AML-193 (cell line): ENCODE data around the gene TEKTIP1.

Experiments
- DNase-seq, 2 experiments: peaks; one replicate each; lab custom pipeline; 2025; lab: John Stamatoyannopoulos, UW

TEKTIP1 gene

DNA sequence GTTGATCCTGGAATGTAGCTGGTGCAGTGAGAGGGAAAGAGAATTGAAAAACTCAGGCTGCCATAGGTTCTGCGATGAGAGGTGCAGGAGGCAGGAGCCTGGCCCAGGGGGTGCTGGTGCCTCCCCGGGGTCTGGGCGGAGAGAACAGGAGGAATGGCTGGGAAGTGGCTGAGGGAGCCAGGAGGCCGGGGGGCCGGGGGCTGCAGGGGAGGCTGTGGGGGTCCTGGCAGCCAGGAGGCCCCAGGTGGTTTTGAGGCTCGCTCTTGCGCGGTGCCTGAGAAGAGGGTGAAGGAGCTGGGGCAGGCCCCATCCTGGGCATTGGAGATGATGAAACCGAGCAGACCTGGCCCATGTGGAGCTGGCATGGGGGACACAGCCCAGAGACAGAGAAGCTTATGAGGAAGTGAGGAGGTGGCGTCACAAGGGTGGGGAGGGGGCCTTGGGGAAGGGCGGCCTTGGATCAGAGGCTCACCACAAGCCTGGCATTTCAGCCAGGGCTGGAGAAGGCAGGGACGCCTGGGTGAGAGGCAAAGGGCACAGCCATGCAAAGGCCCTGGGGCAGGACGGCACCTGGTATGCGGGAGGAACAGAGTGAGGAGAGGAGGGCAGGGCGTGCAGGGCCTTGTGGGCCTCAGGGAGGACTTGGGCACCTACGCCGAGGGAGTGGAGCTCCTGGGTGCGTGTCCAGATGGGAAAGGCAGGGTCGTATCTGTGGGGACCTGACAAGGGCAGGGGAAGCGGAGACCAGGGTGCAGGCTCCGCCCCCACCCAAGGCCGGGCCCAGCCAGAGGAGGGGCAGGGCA lies 1.3 kb upstream of the TEKTIP1 start:
- no peak for DNase-seq

DNA sequence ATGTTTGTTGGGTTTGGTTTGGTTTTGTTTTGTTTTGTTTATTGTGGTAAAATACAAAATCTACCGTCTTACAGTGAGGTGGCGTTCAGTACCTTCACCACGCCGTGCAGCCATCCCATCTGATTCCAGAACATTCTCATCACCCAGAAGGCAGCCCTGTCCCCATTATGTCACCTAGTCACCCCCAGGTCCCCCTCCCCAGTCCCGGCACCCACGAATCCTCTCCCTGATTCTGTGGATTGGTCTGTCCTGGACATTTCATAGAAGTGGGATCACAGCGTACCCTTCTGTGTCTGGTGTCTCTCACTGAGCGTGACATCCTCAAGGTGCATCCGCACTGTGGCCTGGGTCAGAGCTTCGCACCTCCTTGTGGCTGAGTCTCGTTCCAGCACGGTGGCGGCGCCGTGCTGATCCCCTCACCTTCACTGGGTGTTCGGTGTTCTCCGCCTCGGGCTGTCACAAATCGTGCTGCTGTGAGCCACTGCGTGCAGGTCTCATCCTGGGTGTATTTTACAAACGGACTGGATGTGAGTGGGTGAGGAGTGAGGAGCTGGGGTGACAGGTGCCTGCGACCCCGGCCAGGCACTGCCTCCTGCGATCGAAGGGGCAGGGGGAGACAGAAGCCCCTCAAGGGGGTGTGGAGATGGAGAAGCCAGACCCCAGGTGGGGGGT lies 580 bp upstream of the TEKTIP1 start:
- DNase-seq = no peak

DNA sequence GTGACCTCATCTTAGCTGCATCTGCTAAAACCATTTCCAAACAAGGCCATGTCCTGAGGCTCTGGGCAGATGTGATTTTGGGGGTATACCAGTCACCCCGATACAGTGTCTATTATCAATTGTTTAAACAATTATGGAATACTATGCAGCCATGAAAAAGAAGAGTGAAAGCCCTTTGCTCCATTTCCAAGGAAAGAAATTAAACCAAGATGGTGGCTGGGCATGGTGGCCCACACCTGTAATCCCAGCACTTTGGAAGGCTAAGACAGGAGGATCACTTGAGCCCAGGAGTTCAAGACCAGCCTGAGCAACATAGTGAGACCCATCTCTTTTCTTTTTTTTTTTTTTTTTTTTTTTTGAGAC lies 763 bp downstream of the TEKTIP1 start:
- no peak for DNase-seq

DNA sequence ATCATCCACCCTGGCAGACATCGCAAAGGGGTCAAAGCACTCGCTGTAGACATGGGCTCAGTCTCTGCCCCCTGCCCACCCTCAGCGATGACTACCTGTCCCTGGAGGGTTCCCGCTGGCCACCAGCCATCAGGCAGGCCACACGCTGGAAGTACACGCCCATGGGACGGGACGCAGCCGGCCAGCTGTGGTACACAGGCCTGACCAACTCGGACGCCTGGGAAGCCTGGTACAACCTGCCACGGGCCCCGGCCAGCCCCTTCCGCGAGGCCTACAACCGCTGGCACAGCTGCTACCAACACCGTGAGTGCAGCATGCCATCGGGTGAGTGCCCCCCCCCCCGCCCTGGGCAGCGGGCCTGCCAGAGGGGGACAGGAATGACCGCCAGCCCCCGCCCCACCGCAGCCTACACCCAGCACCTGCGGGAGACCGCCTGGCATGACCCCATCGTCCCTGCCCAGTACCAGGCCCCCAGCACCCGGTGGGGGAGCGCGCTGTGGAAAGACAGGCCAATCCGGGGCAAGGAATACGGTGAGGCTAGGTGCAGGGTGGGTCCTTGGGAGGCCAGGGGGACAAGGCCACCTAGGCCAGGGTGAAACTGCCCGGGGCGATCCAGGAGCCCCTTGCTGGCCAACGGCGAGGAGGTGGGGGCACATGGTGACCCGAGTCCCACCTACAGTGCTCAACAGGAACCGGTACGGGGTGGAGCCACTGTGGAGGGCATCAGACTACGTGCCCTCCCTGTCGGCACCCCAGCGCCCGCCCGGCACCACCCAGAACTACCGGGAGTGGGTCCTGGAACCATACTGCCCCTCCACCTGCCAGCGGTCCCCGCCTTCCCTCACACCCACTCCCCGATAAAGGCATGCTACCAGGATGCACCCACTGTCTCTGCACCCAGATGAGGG lies 4.4 kb downstream of the TEKTIP1 start:
- DNase-seq = no peak

DNA sequence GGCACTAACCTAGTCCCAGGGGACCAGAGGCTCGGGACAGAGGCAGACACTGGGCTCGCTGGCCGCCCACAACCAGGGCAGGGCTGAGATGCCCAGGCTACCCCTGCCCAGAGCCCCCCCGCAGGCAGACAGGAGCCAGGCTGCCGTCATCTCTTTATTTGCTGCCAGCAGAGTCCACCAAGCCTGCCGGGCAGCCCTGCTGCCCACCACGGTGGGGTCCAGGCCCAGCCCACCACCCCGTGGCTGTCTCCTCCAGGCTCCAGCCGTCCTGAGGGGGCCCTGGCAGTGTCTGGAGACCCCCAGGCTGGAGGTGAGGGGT lies 5.0 kb downstream of the TEKTIP1 start:
- no peak for DNase-seq

DNA sequence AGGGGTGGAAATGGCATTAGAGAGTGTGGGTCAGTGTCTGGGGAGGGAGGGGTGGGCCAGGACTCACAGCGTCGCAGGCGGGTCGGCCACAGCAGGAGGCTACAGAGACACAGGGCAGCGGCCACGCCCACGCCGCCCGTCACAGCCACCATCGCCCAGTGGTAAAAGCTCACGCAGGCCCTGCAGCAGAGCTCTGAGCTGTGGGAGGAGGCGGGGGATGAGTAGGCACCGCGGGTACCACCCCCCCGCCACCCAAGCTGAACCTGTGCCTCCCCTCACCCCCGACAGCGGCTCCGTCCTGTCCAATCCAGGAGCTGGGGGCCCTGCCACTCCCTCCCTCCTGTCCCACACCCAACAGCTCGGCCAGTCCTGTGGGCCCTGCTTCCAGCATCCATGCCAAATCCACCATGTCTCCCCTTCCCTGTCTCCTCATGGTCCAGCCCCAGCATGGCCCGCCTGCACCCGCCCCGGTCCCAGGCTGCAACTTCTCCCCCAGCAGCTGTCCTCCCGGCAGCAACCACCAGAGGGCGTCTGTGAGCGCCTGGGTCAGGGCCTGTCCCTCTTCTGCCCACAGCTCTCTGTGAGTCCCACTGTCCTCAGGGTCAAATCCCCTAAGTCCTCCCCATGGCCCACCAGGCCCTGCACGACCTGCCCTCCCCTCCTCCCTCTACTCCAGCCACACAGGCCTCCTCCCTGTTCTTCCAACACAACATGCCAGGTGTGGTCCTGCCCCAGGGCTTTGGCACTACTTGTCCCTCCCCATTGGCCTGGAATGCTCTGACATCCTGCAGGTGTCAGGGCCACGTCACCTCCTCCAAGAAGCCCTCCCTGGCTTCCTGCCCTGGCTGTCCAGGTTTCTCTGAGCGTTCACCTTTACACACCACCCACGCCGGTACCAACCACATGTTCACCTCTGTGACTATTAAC lies 6.0 kb downstream of the TEKTIP1 start:
- peak; percentile 10 to 37 for DNase-seq

DNA sequence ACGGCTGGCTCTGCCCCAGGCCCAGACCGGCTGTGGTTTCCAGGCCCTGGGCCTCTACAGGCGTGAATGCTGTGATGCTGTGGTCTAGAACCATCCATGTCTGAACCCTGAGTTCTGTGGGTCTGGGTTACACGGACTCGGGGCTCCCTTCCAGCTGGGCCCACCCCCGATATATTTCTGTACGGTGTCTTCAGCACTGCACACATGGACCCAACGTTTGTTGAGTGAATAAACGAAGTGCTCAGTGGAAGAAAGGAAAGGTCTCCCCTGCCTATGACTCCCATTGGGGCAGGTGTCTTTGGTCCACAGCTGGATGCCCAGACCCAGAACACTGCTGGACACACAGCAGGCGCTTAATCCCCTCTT lies 6.7 kb downstream of the TEKTIP1 start:
- no peak for DNase-seq

DNA sequence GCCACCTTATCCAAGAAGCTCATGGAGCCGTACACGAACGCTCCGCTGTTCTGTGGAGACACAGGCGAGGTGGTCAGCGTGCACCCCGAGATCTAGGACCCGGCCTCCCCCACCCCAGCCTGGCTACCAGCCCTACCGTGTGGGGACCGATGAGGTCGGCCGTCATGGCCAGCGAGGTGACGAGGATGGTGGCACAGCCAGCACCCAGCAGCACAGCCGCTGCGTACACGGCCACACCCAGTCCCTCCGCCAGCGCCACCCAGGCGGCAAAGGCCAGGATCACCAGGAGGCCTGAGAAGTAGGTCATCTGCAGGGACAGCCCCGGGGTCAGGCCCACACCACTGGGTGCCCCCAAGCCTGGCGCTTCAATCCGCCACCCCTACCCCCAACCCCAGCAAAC lies 7.1 kb downstream of the TEKTIP1 start:
- DNase-seq = no peak

DNA sequence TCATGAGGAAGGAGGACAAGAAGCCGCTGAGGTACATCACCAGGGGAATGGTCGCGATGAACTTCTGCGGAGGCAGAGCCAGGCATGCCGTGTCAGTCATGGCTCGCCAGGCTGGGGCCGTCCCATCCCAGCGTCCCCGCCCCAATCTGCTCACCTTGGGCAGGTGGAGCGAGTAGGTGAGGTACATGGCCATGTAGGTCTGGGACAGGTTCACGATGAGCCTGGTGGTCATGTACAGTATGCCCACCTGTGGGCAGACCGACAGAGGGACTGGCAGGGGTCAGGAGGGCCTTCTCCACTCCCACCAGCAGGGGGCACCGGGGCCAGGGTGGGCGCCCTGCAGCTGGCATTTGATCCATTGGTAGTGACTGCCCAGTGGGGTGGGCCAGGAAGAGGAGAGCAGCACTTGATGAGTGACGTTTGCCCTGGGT lies 8.3 kb downstream of the TEKTIP1 start:
- DNase-seq = no peak

DNA sequence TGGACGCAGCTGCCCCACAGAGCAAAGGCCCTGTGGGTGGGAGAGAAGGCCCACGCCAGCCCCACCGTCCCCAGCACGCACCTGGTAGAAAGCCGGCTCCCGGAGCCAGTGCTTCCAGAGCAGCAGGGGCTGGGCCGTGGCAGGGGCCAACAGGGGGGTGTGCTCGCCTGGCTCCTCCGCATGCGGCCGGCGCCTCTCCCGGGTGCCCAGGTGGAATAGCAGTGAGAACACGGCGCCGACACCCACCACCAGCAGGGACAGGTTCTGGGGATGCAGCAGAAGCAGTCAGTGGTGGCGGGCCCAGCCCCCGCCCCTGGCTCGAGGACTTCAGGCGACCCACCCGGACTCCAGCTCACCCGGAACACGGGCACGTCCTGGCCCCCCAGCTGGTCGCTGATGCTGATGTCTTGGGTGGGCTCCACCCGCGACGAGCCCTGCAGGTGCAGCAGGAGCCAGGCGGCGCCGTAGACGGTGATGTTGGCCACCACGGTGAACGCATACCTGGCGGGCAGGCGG lies 8.9 kb downstream of the TEKTIP1 start:
- no peak for DNase-seq

DNA sequence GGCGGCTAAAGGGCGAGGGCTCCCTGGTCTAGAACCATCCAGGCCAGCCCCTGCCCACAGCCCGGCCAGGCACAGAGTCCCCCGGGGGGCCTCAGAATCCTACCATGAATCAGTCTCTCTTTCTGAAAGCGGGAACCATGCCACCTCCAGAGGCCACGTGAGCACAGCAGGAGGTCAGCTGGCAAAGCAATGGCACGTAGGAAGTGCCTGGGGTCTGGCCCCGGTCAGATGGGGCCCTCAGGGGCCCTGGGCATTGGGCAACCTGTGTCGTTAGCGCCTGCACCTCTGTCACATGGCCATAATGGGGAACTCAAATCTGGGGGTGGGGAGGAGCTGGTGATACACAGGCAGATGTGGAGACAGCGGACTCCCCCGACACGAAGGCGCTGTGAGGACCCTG lies 9.6 kb downstream of the TEKTIP1 start:
- no peak for DNase-seq

DNA sequence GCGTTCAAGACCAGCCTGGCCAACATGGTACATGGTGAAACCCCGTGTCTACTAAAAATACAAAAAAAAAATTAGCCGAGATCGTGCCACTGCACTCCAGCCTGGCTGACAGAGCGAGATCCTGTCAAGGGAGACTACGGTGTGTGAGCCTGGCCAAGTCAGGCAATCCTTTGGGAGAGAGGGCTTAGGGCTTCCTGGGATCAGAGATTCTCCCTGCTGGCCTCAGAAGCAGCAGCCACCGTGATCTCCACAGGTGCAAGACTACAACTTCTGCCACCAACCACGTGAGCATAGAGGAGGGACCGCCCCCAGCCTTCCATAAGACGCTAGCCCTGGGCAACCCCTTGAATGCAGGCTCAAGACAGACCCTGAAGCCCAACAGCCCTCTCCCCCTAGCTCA lies 10.8 kb downstream of the TEKTIP1 start:
- no peak for DNase-seq

DNA sequence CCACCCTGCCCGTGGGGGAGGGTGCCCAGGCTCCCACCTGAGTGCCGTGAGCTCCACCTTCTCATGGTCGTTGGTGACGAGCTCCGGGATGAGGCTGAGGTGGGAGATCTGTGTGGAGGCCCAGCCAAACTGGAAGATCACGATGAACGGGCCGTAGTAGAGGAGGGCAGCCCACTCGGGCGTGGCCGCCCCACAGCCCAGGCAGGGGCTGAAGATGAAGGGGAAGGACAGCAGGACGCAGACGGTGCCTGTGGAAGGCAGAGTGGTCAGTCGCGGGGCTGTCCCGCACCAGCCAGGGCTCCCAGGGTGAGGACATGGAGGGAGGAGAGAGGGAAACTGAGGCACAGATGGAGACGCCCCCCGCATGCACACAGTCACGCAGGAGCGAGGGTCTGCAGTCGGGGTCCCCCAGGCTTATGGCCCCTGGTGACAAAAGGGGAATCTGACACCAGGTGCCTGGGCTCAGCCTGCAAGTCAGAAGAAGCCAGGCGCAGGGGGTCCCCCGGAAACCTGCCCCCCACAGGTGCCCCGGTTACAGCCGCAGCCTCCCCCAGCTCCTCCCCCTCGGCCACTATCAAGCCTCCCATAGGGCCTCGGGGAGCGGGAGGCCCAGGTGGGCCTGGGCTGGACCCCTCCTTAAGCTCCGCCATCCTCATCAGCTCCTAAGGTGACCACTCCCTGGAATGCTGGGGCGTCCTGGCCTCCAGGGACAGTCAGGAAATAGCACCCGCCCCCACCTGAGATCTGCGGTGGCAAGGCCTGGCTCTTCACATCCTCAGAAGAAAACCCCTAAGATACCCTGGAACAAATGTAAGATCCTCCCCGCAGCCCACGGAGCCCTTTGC lies 12.2 kb downstream of the TEKTIP1 start:
- DNase-seq = no peak

DNA sequence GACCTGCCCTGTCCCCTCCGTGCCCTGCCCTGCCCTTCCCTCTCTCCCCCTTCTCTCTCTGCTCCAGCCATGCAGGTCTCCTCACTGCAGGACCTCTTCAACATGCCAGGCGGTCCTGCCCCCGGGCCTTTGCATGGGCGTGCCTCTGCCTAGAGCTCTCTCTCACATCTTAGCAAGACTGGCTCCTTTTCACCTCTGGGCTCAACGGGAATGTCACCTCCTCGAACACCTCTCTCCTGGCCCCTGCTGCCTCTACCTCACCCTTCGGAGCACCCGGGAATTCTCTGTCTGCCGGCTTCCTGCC lies 12.8 kb downstream of the TEKTIP1 start:
- DNase-seq = no peak

DNA sequence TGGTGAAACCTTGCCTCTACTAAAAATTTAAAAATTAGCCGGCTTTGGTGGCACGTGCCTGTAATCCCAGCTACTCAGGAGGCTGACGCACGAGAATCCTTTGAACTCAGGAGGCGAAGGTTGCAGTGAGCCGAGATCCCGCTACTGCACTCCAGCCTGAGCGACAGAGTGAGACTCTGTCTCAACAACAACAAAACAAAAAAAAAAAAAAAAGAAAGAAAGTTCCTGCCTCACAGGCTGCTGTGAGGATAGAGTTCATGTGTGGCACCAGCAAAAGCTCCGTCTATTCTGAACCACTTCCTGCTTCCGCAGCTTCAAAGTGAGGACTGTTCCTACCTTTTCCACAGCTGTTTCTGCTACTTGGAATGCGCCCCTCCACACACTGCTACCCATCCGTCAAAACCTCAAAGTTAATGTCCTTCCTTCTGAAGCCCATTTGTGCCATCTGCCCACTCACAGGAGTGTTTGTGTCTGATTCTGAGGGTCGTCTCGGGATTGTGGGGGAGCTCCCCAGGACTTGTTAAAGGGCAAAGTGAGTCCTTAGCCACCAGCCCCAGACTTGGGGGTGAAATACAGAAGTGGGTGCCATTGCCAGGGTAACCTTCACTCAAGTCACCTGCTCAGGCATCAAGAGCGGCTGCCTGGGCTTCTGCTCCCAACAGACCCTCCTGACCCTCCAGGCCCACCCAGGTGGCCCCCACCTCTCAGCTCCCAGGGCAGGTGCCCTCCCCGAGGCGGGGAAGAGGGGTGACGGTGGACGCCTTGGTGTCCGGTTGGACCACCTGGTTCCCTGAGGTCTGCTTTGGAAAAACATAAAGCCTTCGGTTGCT lies 15.5 kb downstream of the TEKTIP1 start:
- peak; percentile 18 for DNase-seq

DNA sequence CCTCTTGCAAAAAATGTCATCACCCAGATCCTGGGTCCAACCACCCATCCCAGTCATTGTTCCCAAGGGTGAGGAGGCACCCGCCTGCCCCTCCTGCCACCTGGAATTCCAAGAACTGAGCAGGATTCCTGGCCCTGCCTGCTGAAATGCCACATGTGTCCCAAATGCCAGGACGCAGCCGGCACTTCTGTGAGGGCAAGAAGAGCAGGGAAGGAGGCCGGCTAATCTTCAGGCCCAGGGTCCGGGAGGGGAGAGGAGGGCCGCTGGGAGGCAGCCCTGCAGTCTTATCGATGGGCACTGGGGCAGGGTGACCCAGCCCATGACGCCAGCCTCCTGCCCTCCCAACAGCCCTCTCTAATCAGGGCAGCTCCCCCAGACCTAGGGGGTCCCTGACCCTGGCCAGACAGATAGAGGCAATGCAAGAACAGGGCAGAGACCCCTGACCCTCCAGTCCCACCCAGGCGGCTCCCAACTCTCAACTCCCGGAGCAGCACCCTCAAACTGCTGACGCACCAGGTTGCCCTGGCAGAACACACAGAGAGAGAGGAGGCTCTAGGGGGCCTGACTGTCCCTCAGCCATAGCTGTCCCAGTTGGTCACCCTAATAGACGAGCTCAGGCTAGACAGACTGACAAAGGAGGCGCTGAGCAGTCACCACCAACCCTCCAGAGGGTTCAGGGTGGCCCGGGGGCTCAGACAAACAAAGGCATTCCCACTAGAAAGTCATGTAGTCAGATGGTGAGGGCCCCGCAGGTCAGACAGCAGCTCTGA lies 16.9 kb downstream of the TEKTIP1 start:
- DNase-seq = no peak

DNA sequence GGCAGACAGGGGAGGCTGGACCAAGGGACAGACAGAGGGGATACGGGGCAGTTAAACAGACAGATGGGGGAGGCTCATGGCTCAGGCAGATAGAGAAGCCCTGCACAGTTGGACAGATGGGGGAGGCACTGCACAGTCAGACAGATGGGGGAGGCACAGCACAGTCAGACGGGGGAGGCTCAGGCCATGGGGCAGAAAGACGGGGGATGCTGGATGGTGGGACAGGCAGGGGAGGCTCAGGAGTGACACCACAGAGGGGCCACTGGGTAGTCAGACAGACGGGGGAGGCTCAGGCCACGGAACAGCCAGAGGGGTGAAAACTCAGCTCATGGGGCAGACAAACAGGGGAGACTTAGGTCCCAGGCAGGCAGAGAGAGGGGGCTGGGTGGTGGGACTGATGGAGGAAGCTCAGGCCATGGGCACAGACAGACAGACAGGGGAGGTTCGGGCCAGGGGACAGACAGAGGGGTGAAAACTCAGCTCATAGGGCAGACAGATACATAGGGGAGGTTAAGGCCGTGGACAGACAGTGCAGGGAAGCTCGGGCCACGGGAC lies 17.5 kb downstream of the TEKTIP1 start:
- DNase-seq = no peak

DNA sequence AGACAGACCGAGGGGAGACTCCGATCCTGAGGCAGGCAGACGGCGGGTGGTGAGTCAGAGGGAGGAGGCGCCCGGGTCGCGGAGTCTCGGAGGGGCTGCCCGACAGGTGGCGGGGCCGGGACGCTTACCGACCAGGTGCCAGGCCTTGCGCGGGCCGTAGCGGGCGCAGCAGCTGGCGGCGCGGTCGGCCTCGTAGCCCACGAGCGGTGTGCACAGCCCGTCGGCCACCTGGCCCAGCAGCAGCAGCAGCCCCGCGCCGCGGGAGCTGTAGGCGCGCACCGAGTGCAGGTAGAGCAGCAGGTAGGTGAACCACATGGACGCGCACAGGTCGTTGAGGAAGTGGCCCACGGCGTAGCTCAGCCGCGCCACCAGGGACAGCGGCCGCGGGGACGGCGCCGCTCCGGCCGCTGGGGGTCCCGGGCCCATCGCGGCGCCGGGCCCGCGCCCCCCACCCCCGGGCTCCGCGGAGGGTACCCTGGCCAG lies 18.0 kb downstream of the TEKTIP1 start:
- no peak for DNase-seq
